Activated naive CD8-positive, alpha-beta T cell treated with anti-CD3 and anti-CD28 coated beads, Interleukin-2, amount 50 U/mL, for 16 hours (primary cell): Measurements from ENCODE around the gene TKTL1.
"Not testable (repeated sequence)": the region's sequence is repeated elsewhere in the genome, so short reads cannot be mapped to it uniquely, and the experiment has no call there.

ENCODE experiments used
- DNase-seq: peaks from one replicate; pipeline ENCODE4 v3.0.0-alpha.2; 2020; ENCODE audit warnings: low read depth, low spot score

TKTL1 gene

DNA sequence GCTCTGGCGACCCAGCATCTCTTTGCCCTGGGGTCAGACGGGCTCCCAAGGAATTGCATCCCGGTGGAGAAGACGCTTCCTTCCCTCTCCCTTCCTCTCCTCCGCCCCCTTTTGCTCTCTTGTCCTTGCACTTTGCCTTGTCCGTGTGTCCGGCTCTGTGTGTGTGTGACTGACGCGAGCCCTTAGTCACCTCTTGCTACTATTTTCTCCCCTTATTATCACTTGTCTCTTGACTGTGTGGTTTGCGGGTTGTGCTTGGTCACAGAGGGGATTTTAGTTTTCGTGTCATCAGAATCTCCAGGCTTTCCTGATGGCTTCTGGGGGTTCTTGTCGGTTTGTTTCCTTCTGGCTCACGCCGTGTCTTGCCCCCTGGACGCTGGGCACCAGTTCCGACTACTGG lies 47.5 kb downstream of the TKTL1 start:
- not testable (repeated sequence) for DNase-seq

- not testable (repeated sequence) for DNase-seq
Observed at GRCh38 chrX:154343620-154344019, 48.0 kb downstream of the TKTL1 start.

DNA sequence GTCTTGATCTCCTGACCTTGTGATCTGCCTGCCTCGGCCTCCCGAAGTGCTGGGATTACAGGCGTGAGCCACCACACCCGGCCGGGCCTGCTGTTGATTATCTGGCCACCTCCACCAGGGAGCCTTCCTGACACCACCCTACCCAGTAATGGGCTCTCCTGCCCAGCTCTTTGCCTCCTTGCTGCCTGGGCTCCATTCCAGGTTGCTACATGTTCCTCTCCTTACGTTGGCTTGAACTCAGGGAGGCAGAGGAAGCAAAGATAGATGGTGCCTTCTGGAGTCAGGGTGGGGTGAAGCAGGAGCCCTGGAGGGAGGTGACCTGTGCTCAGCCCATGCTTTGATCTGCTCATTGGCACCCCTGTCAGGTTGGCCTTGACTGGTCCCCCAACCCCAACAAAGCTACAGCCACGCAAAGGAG lies 52.5 kb downstream of the TKTL1 start:
- no peak for DNase-seq

DNA sequence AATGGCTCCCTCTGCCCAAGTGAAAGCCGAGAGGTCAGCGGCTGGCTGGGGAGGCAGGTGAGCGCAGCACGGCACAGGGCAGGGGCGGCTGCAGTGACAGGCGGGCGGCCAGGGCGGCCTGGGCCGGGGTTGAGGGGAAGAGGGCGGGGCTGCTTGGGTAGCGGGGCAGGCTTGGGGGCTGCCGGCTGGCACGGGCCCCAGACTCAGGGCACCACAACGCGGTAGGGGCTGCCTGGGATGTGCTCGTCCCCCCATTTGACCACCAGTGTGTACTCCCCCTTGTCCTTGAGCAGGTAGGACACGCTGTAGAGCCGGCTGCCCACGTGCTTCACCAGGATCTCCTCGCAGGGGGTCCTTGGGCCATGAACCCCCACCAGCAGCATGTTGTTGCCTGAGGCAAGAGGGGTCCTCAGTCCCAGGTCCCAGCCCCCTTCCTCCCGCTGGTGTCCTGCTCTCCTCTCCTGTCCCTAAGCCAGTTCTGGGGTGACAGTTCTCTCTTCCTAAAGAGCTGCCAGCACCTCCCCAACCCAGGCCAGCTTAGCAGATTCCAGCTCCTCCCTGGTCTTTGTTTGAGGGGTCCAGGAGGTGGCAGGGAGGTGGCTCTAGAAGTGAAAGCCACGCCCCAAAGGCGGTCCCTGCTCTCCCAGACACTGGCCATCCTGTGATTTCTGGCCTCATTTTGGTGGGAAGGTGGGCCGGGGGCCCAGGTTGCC lies 53.2 kb downstream of the TKTL1 start:
- DNase-seq = no peak

DNA sequence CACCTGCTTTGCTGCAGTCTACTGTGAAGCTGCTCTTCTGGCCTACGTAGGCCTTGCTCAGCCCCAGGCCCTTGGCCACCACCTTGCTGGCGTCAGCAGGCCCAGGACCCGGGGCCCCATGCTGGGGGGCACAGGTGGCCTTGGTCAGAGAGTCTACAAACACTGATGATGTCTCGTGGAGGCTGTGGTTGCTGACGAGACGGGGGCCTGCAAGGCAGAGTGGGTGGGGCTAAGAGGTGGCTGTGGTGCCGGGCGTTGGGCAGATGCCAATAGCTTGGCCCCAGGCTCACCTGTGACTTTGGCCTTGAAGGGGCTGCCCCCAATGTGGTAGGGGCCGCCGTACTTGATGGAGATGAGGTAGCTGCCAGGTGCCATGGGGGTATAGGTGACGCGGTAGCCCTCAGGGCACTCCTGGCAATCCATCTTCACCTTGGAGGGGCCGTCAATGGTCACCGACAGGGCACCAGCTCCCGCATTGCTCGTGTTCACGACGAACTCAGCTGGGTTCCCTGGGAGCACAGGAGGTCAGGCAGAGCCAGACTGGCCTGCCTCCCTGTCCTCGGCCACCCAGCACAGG lies 53.9 kb downstream of the TKTL1 start:
- no peak for DNase-seq

- no peak for DNase-seq
Observed at GRCh38 chrX:154349979-154350378, 54.4 kb downstream of the TKTL1 start.

GRCh38 chrX:154350429-154351182 lies 55.0 kb downstream of the TKTL1 start:
- DNase-seq = no peak

DNA sequence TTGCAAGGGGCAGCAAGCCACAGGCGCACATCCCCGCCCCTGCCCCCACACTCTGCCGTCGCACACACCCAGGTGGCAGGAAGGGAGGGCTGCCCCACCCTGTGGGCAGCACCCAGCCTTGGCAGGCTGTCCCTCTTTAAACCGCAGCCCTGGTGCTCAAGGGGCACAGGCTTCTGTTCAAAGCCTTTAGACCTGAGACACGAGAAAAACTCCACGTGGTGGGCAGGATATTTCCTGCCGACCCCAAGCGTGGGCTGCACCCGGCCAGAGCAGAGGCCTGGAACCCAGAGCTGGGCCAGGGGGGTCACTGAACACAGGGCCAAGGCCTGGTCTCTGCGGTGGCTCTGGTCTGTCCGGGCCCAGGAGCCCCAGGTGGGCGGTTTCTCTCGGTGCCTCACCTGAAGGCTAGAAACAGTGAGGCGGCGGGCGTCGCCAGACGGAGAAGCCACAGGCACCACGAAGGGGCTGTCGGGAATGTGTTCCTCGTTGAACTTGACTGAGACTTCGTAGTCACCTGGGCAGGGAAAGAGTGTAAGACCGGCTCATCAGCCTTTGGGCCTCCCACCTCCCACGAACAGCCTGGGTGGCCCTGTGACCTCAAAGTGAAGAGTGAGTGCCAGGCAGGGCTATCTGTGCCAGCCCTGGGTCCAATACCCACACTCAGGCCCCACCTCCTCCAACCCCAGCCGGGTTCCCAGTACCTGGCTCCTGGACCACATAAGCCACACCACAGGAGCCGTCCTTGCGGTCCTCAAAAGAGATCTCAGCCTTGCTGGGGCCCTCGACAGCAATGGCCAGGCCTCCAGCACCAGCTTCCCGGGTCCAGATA lies 55.8 kb downstream of the TKTL1 start:
- DNase-seq = no peak

- DNase-seq = no peak
Observed at GRCh38 chrX:154352012-154352401, 56.4 kb downstream of the TKTL1 start.

DNA sequence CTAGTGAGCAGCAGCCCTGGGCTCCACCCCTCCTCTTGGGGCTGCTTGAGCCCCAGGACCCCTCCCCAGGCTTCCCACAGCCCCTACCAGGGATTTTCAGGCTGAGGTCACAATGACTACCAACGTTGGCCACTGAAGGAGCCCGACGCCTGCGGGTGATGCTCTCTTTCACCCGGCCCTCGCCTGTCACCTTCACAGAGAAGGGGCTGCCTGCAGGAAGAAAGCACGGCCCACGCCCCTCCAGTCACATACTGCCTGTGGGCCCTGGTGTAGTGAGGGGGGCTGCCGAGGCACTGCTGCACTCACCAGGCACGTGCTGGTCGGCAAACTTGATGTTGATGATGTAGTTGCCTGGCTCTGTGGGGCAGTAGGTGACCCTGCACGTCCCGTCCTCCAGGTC lies 56.9 kb downstream of the TKTL1 start:
- DNase-seq = no peak

DNA sequence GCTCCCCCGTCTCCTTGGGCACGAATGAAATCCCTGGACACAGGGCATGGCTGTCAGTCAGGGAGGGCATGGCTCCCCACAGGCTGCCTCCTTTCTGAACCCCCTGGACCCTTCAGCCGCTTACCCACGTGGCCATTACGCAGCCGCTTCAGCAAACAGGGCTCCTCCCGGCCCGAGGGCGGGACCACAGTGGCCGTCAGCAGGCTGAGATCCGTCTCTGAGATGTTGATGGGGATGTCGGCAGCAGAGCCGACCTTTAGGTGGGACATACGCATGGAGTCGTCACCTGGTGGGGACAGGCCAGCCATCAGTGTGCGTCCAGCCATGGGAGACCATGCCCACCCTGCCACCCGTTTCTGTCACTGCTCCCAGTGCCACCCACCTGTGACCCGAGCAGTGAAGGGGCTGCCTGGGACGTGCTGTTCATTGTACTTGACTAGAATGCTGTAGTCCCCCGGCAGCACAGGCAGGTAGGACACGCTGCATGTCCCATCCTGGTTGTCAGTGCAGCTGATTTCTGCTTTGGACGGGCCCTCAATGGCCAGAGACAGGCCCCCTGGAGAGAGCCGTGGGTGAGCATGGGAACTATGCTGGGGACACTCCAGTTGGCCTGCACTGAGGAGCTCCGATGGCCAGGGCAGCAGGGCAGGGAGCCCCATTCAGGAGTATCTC lies 57.7 kb downstream of the TKTL1 start:
- DNase-seq = no peak

GRCh38 chrX:154354013-154354412 lies 58.4 kb downstream of the TKTL1 start:
- no peak for DNase-seq

DNA sequence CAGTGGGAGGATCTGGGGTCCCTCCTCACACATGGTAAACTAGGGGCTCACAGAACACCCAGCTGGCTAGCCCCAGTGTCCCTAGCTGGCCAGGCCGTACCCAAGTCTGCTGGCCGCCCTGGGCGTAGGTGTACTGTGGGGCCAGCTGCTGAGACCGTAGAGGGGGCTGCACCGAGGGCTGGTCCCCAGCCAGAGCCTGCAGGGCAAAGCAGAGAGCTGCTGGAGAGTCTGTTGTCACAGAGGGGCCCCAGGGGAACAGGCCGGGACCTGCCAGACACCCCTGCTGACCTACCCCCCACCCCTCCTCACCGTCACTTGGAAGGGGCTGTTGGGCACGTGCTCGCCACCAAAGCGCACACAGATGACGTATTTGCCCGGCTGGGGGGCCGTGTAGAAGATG lies 58.9 kb downstream of the TKTL1 start:
- DNase-seq = no peak

- DNase-seq = no peak
Observed at GRCh38 chrX:154355094-154355775, 59.6 kb downstream of the TKTL1 start.

GRCh38 chrX:154355776-154356140 lies 60.2 kb downstream of the TKTL1 start:
- no peak for DNase-seq

DNA sequence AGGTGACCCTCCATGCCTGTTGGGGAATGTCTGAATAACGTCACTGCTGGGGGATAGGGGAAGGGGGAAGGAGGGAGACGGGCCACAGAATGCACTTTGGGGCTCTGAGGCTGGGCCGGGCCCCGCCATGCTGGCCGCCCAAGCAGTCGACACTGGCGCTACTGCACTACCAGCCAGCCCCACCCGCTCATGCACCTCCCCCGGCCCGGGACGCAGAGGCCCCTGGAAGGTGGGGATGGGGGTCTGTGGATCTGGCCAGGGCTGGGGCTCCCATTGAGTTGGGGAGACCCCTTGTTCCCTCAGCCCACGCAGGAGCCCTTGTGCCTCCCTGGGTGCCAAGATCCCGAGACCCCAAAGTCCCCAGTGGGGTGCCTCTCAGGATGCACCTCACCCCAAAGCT lies 61.0 kb downstream of the TKTL1 start:
- no peak for DNase-seq

GRCh38 chrX:154357205-154357604 lies 61.6 kb downstream of the TKTL1 start:
- DNase-seq = no peak

GRCh38 chrX:154358011-154358410 lies 62.4 kb downstream of the TKTL1 start:
- no peak for DNase-seq

- no peak for DNase-seq
Observed at GRCh38 chrX:154358829-154359228, 63.2 kb downstream of the TKTL1 start.

DNA sequence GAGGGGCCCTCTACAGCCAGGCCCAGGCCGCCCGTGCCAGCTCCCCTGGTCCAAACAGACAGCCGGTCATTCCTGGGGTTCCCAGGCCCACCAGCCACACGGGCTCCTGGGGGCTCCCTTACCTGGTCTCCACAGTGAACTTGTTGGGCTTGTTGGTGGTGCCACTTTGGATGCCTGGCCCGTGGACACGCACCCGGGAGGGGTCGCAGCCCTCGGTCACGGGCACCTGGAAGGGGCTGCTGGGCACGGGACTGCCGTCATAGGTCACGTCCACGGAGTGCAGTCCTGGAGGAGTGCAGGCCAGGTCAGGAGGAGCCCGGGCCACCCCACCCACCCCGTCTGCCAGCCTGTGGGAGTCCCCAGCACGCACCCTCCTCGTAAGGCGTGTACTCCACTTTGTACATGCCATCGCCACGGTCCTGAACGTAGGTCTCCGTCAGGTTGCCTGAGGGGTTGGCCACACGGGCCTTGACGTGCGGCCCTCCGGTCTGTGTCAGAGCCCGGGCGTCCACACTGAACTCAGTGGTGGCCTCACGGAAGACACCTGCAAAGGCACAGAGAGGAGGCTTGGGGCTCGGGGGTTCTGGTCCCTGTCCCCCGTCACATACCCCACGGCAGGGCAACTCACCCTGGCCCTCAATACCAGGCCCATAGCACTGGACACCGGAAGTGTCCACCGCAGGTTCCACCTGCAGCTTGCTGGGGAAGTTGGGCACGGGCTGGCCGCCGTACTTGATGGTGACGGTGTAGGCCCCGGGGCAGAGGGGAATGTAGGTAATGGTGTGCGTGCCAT lies 64.0 kb downstream of the TKTL1 start:
- DNase-seq = no peak
